DND-41 (cell line): ENCODE data around the gene SLC2A8.

Experiments used
- ATAC-seq: fragments of 200-7000 bp; cut with Tn5 transposase; 3 replicates; pipeline ENCODE4 v1.9.1; 2021; ENCODE audit warnings: low read depth; ENCODE audit not compliant: insufficient read depth
- DNase-seq: peaks from one replicate; pipeline ENCODE4 v3.0.0-alpha.2; 2020
- H2AFZ ChIP-seq: 2 replicates; pipeline ENCODE4 v1.6.0; 2012; ENCODE audit warnings: low read depth, low read length
- H3K27ac ChIP-seq: 2 replicates; pipeline ENCODE4 v1.5.1; 2012; ENCODE audit warnings: low read length, inconsistent platforms
- H3K27me3 ChIP-seq: fragments of 200-600 bp; sonication (generic); 2 replicates; pipeline ENCODE4 v1.6.0; 2012; ENCODE audit warnings: low read length, mild to moderate bottlenecking, inconsistent platforms; ENCODE audit not compliant: insufficient read depth, poor library complexity
- H3K36me3 ChIP-seq: 2 replicates; pipeline ENCODE4 v1.5.1; 2012; ENCODE audit warnings: low read length, inconsistent platforms; ENCODE audit not compliant: insufficient read depth
- H3K4me1 ChIP-seq: 2 replicates; pipeline ENCODE4 v1.5.1; 2012; ENCODE audit warnings: mild to moderate bottlenecking, low read length; ENCODE audit not compliant: insufficient read depth
- H3K4me2 ChIP-seq: 2 replicates; pipeline ENCODE4 v1.6.0; 2012; ENCODE audit warnings: mild to moderate bottlenecking, moderate library complexity, low read length, inconsistent platforms; ENCODE audit not compliant: insufficient read depth
- H3K4me3 ChIP-seq, 2 experiments: fragments of 200-600 bp in 1 of 2; shearing (Covaris generic) in 1 of 2; 2 replicates each; pipeline ENCODE4 v1.5.1; 2012 to 2016; ENCODE audit warnings: inconsistent platforms in 2 of 2, low read length in 2 of 2, mild to moderate bottlenecking in 2 of 2, low read depth in 1 of 2, moderate library complexity in 1 of 2
- H3K79me2 ChIP-seq: 2 replicates; pipeline ENCODE4 v1.6.0; 2012; ENCODE audit warnings: low read length, inconsistent platforms; ENCODE audit not compliant: insufficient read depth
- H3K9ac ChIP-seq: 2 replicates; pipeline ENCODE4 v1.6.0; 2012; ENCODE audit warnings: low read depth, mild to moderate bottlenecking, inconsistent platforms, low read length, moderate library complexity
- H3K9me3 ChIP-seq: 2 replicates; pipeline ENCODE4 v1.5.1; 2012; ENCODE audit warnings: low read length, moderate library complexity, mild to moderate bottlenecking, inconsistent platforms; ENCODE audit not compliant: insufficient read depth, severe bottlenecking
- H4K20me1 ChIP-seq: 2 replicates; pipeline ENCODE4 v1.6.0; 2012; ENCODE audit warnings: low read length; ENCODE audit not compliant: insufficient read depth
- EZH2 ChIP-seq: IDR thresholded peaks from 3 replicates; pipeline ENCODE4 v1.6.1; 2012; ENCODE audit warnings: borderline replicate concordance, low read depth, mild to moderate bottlenecking, moderate library complexity, low read length, inconsistent platforms; ENCODE audit not compliant: severe bottlenecking
- TF ChIP-seq, protein P1 (sequence below): IDR thresholded peaks from 2 replicates; pipeline ENCODE4 v1.5.1; 2012; ENCODE audit warnings: borderline replicate concordance, low read length, moderate library complexity, mild to moderate bottlenecking; ENCODE audit not compliant: poor library complexity, severe bottlenecking; ENCODE audit errors: extremely low read depth

Gene SLC2A8

DNA sequence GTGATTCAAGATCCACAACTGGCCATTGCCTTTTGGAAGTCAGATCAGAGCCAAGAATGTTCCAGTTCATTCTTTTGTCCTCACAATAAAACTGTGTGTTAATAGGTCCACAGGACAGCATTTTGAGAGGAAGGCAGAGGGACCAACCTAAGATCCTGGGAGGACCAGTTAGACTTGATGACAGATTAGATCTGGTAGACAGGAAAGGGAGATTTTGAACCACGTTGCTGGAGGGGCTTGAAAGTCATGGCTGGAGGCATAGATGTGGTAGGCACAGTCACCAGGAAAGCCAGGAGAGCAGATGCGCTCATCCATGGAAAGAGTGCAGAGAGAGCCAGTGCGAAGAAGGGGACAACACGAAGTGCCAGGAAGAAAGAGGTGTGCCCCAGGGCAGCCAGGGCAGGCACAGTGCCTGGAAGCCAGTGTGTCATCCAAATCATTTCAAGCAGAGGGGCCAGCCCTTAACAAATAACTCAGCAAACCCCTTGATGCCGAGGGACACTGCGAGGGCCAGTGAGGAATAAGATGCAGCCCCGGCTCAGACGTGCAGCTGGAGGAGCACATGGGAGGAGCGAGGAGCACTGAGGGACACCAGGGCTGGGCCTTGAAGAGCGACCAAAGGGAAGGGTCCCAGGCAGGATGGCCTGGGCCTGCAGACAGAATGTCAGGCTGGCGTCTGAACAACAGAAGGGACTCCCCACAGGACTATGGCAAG lies 12.8 kb upstream of the SLC2A8 start:
- no peak overlapping the region for H3K27ac ChIP-seq
- peaks cover 51% of the 10 kb centered on the region for H3K27me3 ChIP-seq
- TF ChIP-seq EZH2 = no peak
- TF ChIP-seq, protein P1, sequence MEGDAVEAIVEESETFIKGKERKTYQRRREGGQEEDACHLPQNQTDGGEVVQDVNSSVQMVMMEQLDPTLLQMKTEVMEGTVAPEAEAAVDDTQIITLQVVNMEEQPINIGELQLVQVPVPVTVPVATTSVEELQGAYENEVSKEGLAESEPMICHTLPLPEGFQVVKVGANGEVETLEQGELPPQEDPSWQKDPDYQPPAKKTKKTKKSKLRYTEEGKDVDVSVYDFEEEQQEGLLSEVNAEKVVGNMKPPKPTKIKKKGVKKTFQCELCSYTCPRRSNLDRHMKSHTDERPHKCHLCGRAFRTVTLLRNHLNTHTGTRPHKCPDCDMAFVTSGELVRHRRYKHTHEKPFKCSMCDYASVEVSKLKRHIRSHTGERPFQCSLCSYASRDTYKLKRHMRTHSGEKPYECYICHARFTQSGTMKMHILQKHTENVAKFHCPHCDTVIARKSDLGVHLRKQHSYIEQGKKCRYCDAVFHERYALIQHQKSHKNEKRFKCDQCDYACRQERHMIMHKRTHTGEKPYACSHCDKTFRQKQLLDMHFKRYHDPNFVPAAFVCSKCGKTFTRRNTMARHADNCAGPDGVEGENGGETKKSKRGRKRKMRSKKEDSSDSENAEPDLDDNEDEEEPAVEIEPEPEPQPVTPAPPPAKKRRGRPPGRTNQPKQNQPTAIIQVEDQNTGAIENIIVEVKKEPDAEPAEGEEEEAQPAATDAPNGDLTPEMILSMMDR = no peak
- no peak overlapping the region for H3K4me2 ChIP-seq
- no peaks in the 10 kb centered on the region for H3K4me1 ChIP-seq
- H3K4me3 ChIP-seq = no peak overlapping the region
- H4K20me1 ChIP-seq = peaks cover 48% of the 10 kb centered on the region
- no peaks in the 10 kb centered on the region for H3K79me2 ChIP-seq
- DNase-seq (no peak), ATAC-seq (no peak)
- no peaks in the 10 kb centered on the region for H3K36me3 ChIP-seq
- H3K9me3 ChIP-seq = peaks cover 2% of the 10 kb centered on the region
- no peak overlapping the region for H2AFZ ChIP-seq
- no peak overlapping the region for H3K9ac ChIP-seq

DNA sequence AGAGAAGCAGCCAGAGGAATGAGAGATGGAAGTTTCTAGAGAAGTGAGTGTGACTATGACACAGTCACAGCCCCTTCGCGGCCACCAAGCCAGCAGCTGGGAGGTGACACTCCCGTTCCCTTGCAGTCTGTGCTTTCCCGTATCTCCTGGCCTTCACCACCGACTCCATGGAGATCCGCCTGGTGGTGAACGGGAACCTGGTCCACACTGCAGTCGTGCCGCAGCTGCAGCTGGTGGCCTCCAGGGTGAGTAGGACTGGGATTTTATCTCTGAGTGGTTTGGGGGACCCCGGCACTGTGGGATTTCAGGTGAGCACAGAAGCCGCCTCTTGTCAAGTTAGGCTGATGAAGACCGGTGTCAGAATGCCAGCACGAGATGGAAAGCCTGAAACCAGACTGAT lies 12.1 kb upstream of the SLC2A8 start:
- Histone ChIP-seq H3K9me3 (no peaks in the 10 kb centered on the region), H3K4me2 (no peak overlapping the region), H3K27me3 (peaks cover 52% of the 10 kb centered on the region), H2AFZ (no peak overlapping the region), H3K79me2 (no peaks in the 10 kb centered on the region), H3K36me3 (no peaks in the 10 kb centered on the region), H4K20me1 (peaks cover 53% of the 10 kb centered on the region), H3K4me1 (no peaks in the 10 kb centered on the region), H3K27ac (no peak overlapping the region), H3K9ac (no peak overlapping the region), H3K4me3 (no peak overlapping the region)
- no peak for TF ChIP-seq EZH2
- TF ChIP-seq, protein P1 = no peak
- ATAC-seq = no peak
- DNase-seq = no peak

DNA sequence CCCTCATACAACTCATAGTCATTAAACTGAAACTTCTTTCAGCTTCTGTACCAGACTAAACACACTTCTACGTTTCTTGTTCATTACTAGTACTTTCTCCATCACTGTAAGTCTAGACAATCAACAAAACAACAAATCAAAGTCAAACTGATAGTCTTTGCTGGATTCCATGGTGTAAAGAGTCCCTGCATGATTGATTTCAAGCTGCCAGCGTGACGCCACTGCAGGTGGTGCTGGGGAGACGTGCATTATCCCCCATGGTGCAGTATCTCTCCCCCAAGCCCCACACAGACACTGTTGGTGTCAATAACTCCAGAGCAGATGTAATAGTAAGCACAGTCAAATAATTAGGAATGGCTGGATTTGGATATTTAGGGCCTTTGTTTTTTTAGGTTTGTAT lies 10.7 kb upstream of the SLC2A8 start:
- peaks cover 58% of the 10 kb centered on the region for H3K27me3 ChIP-seq
- no peak overlapping the region for H3K9ac ChIP-seq
- H3K4me1 ChIP-seq = no peaks in the 10 kb centered on the region
- H3K4me3 ChIP-seq = no peak overlapping the region
- no peak overlapping the region for H3K4me2 ChIP-seq
- no peak overlapping the region for H3K27ac ChIP-seq
- no peaks in the 10 kb centered on the region for H3K9me3 ChIP-seq
- no peaks in the 10 kb centered on the region for H3K36me3 ChIP-seq
- H3K79me2 ChIP-seq = no peaks in the 10 kb centered on the region
- no peak for ATAC-seq
- no peak for DNase-seq
- TF ChIP-seq, protein P1 = no peak
- TF ChIP-seq EZH2 = no peak
- peaks cover 62% of the 10 kb centered on the region for H4K20me1 ChIP-seq
- no peak overlapping the region for H2AFZ ChIP-seq

DNA sequence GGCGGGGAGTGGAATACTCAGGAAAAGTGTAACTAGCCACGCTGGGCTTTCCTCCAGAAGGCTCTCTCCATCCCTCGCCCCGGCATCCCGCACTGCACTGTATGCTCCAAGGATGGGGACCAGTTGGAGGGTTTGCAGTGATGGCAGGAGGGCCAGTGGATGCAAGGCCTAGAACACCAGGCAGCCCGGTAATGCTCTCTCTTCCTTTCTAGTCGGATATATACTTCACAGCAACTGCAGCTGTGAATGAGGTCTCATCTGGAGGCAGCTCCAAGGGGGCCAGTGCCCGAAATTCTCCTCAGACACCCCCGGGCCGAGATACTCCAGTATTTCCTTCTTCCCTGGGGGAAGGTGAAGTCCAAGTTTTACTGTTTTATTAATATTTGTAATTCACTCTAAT lies 10.0 kb upstream of the SLC2A8 start:
- H4K20me1 ChIP-seq = peaks cover 67% of the 10 kb centered on the region
- no peak overlapping the region for H2AFZ ChIP-seq
- ATAC-seq (no peak), DNase-seq (no peak)
- H3K4me3 ChIP-seq = no peak overlapping the region
- no peaks in the 10 kb centered on the region for H3K36me3 ChIP-seq
- no peak overlapping the region for H3K27ac ChIP-seq
- H3K9ac ChIP-seq = no peak overlapping the region
- no peaks in the 10 kb centered on the region for H3K9me3 ChIP-seq
- no peaks in the 10 kb centered on the region for H3K79me2 ChIP-seq
- no peaks in the 10 kb centered on the region for H3K4me1 ChIP-seq
- H3K4me2 ChIP-seq = no peak overlapping the region
- H3K27me3 ChIP-seq = peaks cover 60% of the 10 kb centered on the region
- TF ChIP-seq, protein P1 = no peak
- TF ChIP-seq EZH2 = no peak
